ENCODE measurements around the gene SLC35A3.
"Not testable (repeated sequence)": the region's sequence is repeated elsewhere in the genome, so short reads cannot be mapped to it uniquely, and the experiment has no call there.

Gene SLC35A3

GRCh38 chr1:100036718-100037655 lies 67.2 kb downstream of the SLC35A3 start:
- no peak for DNase-seq

- DNase-seq, result no peak
These were observed 67.8 kb downstream of the SLC35A3 start for GRCh38 chr1:100037656-100037926.

GRCh38 chr1:100037927-100038659 lies 68.3 kb downstream of the SLC35A3 start:
- DNase-seq, result peak; percentile 92

- DNase-seq, result peak; percentile 79
These were observed 69.0 kb downstream of the SLC35A3 start for GRCh38 chr1:100038660-100039287.

GRCh38 chr1:100039591-100039990 lies 69.8 kb downstream of the SLC35A3 start:
- no peak for DNase-seq

- no peak for DNase-seq
These were observed 75.4 kb downstream of the SLC35A3 start for GRCh38 chr1:100045206-100045605.

GRCh38 chr1:100047235-100047708 lies 77.5 kb downstream of the SLC35A3 start:
- not testable (repeated sequence) for DNase-seq

- no peak for DNase-seq
These were observed 80.3 kb downstream of the SLC35A3 start for GRCh38 chr1:100050139-100050538.

- DNase-seq, result no peak
These were observed 81.6 kb downstream of the SLC35A3 start for GRCh38 chr1:100051401-100051800.

GRCh38 chr1:100051893-100052292 lies 82.1 kb downstream of the SLC35A3 start:
- no peak for DNase-seq

GRCh38 chr1:100053119-100053518 lies 83.3 kb downstream of the SLC35A3 start:
- no peak for DNase-seq

- no peak for DNase-seq
These were observed 83.9 kb downstream of the SLC35A3 start for GRCh38 chr1:100053727-100054126.

- no peak for DNase-seq
These were observed 91.9 kb downstream of the SLC35A3 start for GRCh38 chr1:100061681-100062080.

GRCh38 chr1:100065183-100065968 lies 95.6 kb downstream of the SLC35A3 start:
- no peak for DNase-seq

GRCh38 chr1:100065969-100066227 lies 96.1 kb downstream of the SLC35A3 start:
- DNase-seq, result no peak

GRCh38 chr1:100070201-100070939 lies 100.6 kb downstream of the SLC35A3 start:
- DNase-seq, result no peak

- DNase-seq, result no peak
These were observed 103.7 kb downstream of the SLC35A3 start for GRCh38 chr1:100073531-100073930.

GRCh38 chr1:100074604-100075395 lies 105.0 kb downstream of the SLC35A3 start:
- DNase-seq, result no peak

GRCh38 chr1:100075773-100076172 lies 106.0 kb downstream of the SLC35A3 start:
- DNase-seq, result no peak

- DNase-seq, result no peak
These were observed 106.5 kb downstream of the SLC35A3 start for GRCh38 chr1:100076319-100076718.

- DNase-seq, result no peak
These were observed 106.9 kb downstream of the SLC35A3 start for GRCh38 chr1:100076744-100077143.

All from right hindlimb (tissue), 1 donor.